K562 (cell line): Measurements from ENCODE around the gene PUM2. TPM values are rescaled to one million over a fixed set of nuclear protein-coding genes. Genes with fewer than 3 reads are reported as not detected.
A peak's percentile ranks its signal among the peaks of the same experiment; 100 is the strongest.

Source experiments
- ATAC-seq: fragments of 200-7000 bp; cut with Tn5 transposase; 3 replicates; pipeline ENCODE4 v1.9.1; 2020; ENCODE audit warnings: moderate library complexity
- BruUV-seq: library from RNA; stranded (reverse); fragments of 400-500 nt; replicated peaks from 2 replicates; lab custom pipeline; 2021; lab: Mats Ljungman, UMichigan
- CTCF ChIA-PET: fragments of 300-600 bp; formaldehyde crosslinking; extraction: SDS; loops from one replicate; lab custom pipeline; 2021; ENCODE audit warnings: low intra/inter-chr PET ratio; lab: Yijun Ruan, JAX
- POLR2A ChIA-PET: fragments of 300-600, 350-650 bp; sonication (Branson Sonifier 250); formaldehyde crosslinking; extraction: SDS; loops from one replicate; lab custom pipeline; 2021; ENCODE audit warnings: antibody characterized with exemption, inconsistent platforms; lab: Yijun Ruan, JAX
- DNase-seq, 4 experiments: peaks; one replicate each; pipeline versions ENCODE4 v3.0.0 to v3.0.0-alpha.2; 2011 to 2018; ENCODE audit warnings: low spot score in 3 of 4, mixed read lengths in 3 of 4; ENCODE audit errors: extremely low read depth in 1 of 4
- FAIRE-seq: peaks from 2 replicates; lab custom pipeline; 2011; peaks lifted over from hg19 to GRCh38; lab: Jason Lieb, UNC
- H2AFZ ChIP-seq: 2 replicates; pipeline ENCODE4 v1.6.0; 2011; ENCODE audit warnings: low read depth, low read length, control low read depth, inconsistent platforms
- H3K27ac ChIP-seq: fragments of 200-600 bp; 3 replicates; pipeline ENCODE4 v1.8.0; 2011; ENCODE audit warnings: low read depth, mild to moderate bottlenecking, control low read depth, inconsistent platforms, low read length, moderate library complexity, mixed read lengths; ENCODE audit errors: extremely low read depth
- H3K27me3 ChIP-seq, 2 experiments: fragments of 300-600 bp in 1 of 2; 2 replicates in 1 of 2; 3 replicates in 1 of 2; pipeline versions ENCODE4 v1.6.0 to v1.8.0; 2011; ENCODE audit warnings: inconsistent platforms in 2 of 2, low read length in 2 of 2, mild to moderate bottlenecking in 1 of 2, mixed read lengths in 1 of 2, moderate library complexity in 1 of 2; ENCODE audit not compliant: control insufficient read depth in 2 of 2, insufficient read depth in 2 of 2
- H3K36me3 ChIP-seq: fragments of 300-600 bp; 3 replicates; pipeline ENCODE4 v1.8.0; 2011; ENCODE audit warnings: mild to moderate bottlenecking, low read length, inconsistent platforms; ENCODE audit not compliant: control insufficient read depth, insufficient read depth
- H3K4me1 ChIP-seq, 2 experiments: fragments of 200-600 bp in 1 of 2; replicated peaks in 1 of 2; 2 replicates in 1 of 2; 3 replicates in 1 of 2; pipeline versions ENCODE4 v1.5.1 to v1.8.0; 2011; ENCODE audit warnings: inconsistent platforms in 2 of 2, low read length in 2 of 2, mild to moderate bottlenecking in 1 of 2, mixed read lengths in 1 of 2, moderate library complexity in 1 of 2; ENCODE audit not compliant: control insufficient read depth in 2 of 2, insufficient read depth in 2 of 2
- H3K4me2 ChIP-seq: 2 replicates; pipeline ENCODE4 v1.6.1; 2011; ENCODE audit warnings: low read length, control low read depth, inconsistent platforms, mixed read lengths; ENCODE audit not compliant: insufficient read depth
- H3K4me3 ChIP-seq: fragments of 200-600 bp; sonication (generic), shearing (Covaris generic); 2 replicates; pipeline ENCODE4 v1.5.1; 2016; ENCODE audit warnings: control low read depth, inconsistent platforms
- H3K79me2 ChIP-seq: fragments of 200-600 bp; 3 replicates; pipeline ENCODE4 v1.8.0; 2011; ENCODE audit warnings: low read length, inconsistent platforms; ENCODE audit not compliant: control insufficient read depth, insufficient read depth
- H3K9ac ChIP-seq, 2 experiments: 2 replicates each; pipeline versions ENCODE4 v1.6.0 to v1.6.1; 2011; ENCODE audit warnings: low read depth in 2 of 2, low read length in 2 of 2, control low read depth in 1 of 2, inconsistent platforms in 1 of 2, mild to moderate bottlenecking in 1 of 2, mixed read lengths in 1 of 2; ENCODE audit not compliant: insufficient read depth in 1 of 2
- H3K9me1 ChIP-seq: one replicate; pipeline ENCODE4 v1.6.0; 2011; ENCODE audit warnings: inconsistent platforms, mild to moderate bottlenecking, low read length, moderate library complexity; ENCODE audit not compliant: control insufficient read depth, insufficient read depth
- H3K9me3 ChIP-seq: replicated peaks from 2 replicates; pipeline ENCODE4 v1.5.1; 2011; ENCODE audit warnings: low read depth, low read length, inconsistent platforms; ENCODE audit not compliant: control insufficient read depth, insufficient read depth
- H4K20me1 ChIP-seq: replicated peaks from 2 replicates; pipeline ENCODE4 v1.6.1; 2011; ENCODE audit warnings: low read length, inconsistent platforms, mixed read lengths; ENCODE audit not compliant: control insufficient read depth, insufficient read depth
- ELF1 ChIP-seq: fragments of 200-800 bp; sonication (Bioruptor generic); IDR thresholded peaks from 2 replicates; pipeline ENCODE4 v1.6.1; 2016; ENCODE audit warnings: missing genetic modification characterization, missing compliant biosample characterization
- ETV6 ChIP-seq, 3 experiments: fragments of 150-350 bp in 1 of 3; sonication (generic) in 1 of 3; formaldehyde crosslinking in 1 of 3; IDR thresholded peaks; 2 replicates each; pipeline versions ENCODE4 v1.6.1 to v1.8.0; 2014 to 2022; ENCODE audit warnings: borderline replicate concordance in 2 of 3, low read depth in 2 of 3, antibody characterized with exemption in 1 of 3, low read length in 1 of 3, mild to moderate bottlenecking in 1 of 3, missing genetic modification reagents in 1 of 3
- HDAC3 ChIP-seq: fragments of 450-650 bp; IDR thresholded peaks from 2 replicates; pipeline ENCODE4 v1.6.1; 2018; ENCODE audit warnings: borderline replicate concordance, mild to moderate bottlenecking, moderate library complexity; ENCODE audit not compliant: partially characterized antibody
- HDGF ChIP-seq: fragments of 450-650 bp; IDR thresholded peaks from 2 replicates; pipeline ENCODE4 v1.6.1; 2016
- MEF2A ChIP-seq: IDR thresholded peaks from 2 replicates; pipeline ENCODE4 v1.6.1; 2011; ENCODE audit warnings: low read depth, mild to moderate bottlenecking, low read length, moderate library complexity; ENCODE audit not compliant: control insufficient read depth
- NCOA2 ChIP-seq, 2 experiments: fragments of 450-650 bp; IDR thresholded peaks; 2 replicates each; pipeline ENCODE4 v1.6.1; 2018; ENCODE audit warnings: mild to moderate bottlenecking in 2 of 2, moderate library complexity in 1 of 2; ENCODE audit not compliant: partially characterized antibody in 2 of 2
- NFIC ChIP-seq: fragments of 450-650 bp; IDR thresholded peaks from 2 replicates; pipeline ENCODE4 v1.6.1; 2017; ENCODE audit warnings: mild to moderate bottlenecking, inconsistent platforms
- RAD21 ChIP-seq, 2 experiments: fragments of 250-450 bp in 1 of 2; fragments of 450-650 bp in 1 of 2; sonication (Bioruptor Pico) in 1 of 2; formaldehyde crosslinking in 1 of 2; IDR thresholded peaks in 1 of 2; conservative IDR thresholded peaks in 1 of 2; 2 replicates each; pipeline versions ENCODE4 v1.4.0 to v1.8.0; 2020 to 2022; ENCODE audit warnings: mild to moderate bottlenecking in 2 of 2, moderate library complexity in 1 of 2
- RB1 ChIP-seq: fragments of 450-650 bp; IDR thresholded peaks from 2 replicates; pipeline ENCODE4 v1.6.1; 2017; ENCODE audit warnings: low read depth, mild to moderate bottlenecking
- SMAD3 ChIP-seq: fragments of 450-650 bp; formaldehyde crosslinking; conservative IDR thresholded peaks from 2 replicates; pipeline ENCODE4 v1.4.0; 2020; ENCODE audit warnings: mild to moderate bottlenecking
- TAL1 ChIP-seq: fragments of 450-650 bp; IDR thresholded peaks from 2 replicates; pipeline ENCODE4 v1.6.1; 2016; ENCODE audit warnings: mild to moderate bottlenecking
- ZFP36 ChIP-seq: fragments of 150-350 bp; IDR thresholded peaks from 2 replicates; pipeline ENCODE4 v1.6.1; 2018; ENCODE audit warnings: low read length, low read depth; ENCODE audit not compliant: partially characterized antibody
- ZFX ChIP-seq: sonication (generic); formaldehyde crosslinking; IDR thresholded peaks from 2 replicates; pipeline ENCODE4 v1.8.0; 2022; ENCODE audit warnings: mild to moderate bottlenecking, missing genetic modification reagents, moderate library complexity
- ZNF277 ChIP-seq: fragments of 250-450 bp; sonication (Bioruptor Pico); IDR thresholded peaks from 2 replicates; pipeline ENCODE4 v1.8.0; 2022; ENCODE audit warnings: inconsistent platforms, mild to moderate bottlenecking, moderate library complexity, borderline replicate concordance
- WGBS: fragments of 100-300 bp; shearing (Covaris generic); methylation state at CpG from one replicate; pipeline ENCODE4 v1.1.6; 2016; ENCODE audit warnings: low coverage, mixed read lengths; ENCODE audit not compliant: insufficient coverage; ENCODE audit errors: missing lambda C conversion rate; 5-methylcytosine and 5-hydroxymethylcytosine counted together
- in situ Hi-C: fragments of 300-500 bp; cut with MboI; formaldehyde crosslinking; loops from 4 replicates; pipeline ENCODE4 v1.15.0; 2018; ENCODE audit warnings: inconsistent platforms, mixed read lengths
- intact Hi-C: fragments of 100-400 bp; cut with micrococcal nuclease; formaldehyde crosslinking; loops from 2 replicates; pipeline ENCODE4 v1.14.2; 2022
- polyA plus RNA-seq, 8 experiments: library from polyadenylated mRNA; depleted of rRNA in 4 of 8; stranded (reverse) in 5 of 8; unstranded in 3 of 8; fragments of >200 nt; fragmentation: Nextera tagmentation in 2 of 8; fragmentation: Illumina TruSeq in 1 of 8; extraction: Ambion mirVana in 2 of 8; extraction: Trizol in 1 of 8; gene quantifications; 2 replicates each; pipeline versions ENCODE4 v1.2.1 to v1.2.3, GENCODE V29; 2011 to 2014; ENCODE audit warnings: inconsistent platforms in 1 of 8, missing spikeins in 1 of 8
- total RNA-seq, 7 experiments: library from RNA; depleted of rRNA in 6 of 7; stranded (reverse); fragments of >200 nt in 6 of 7; fragmentation: Illumina TruSeq in 2 of 7; extraction: Trizol in 2 of 7; gene quantifications; 2 replicates each; pipeline versions ENCODE4 v1.2.1 to v1.2.3, GENCODE V29; 2011 to 2021; ENCODE audit warnings: low replicate concordance in 1 of 7

The PUM2 gene
- total and polyA plus RNA-seq, 9 of the 15 experiments (the other 6 are each of a cell fraction or from before 2014, with no cell fraction given), result 13.4 to 61.9 (median 28.3) TPM

DNA sequence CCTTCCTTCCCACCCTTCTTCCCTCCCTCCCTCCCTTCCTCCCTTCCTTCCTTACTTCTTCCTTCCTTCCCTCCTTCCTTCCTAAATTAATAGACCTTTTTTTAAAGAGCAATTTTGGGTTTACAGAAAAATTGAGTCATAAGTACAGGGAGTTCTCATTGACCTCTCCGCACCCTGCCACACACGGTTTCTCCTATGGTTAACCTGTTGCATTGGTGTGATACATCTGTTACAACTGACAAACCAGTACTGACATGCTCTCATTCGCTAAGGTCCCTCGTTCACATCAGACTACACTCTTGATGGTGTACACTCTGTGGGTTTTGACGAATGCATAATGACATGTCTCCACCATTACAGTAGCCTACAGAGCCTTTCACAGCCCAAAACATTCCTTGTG, 114.1 kb downstream of the PUM2 start (continued):
- TF ChIP-seq ZNF277 (CRISPR knock-in tag) (no peak), SMAD3 (CRISPR knock-in tag) (no peak), TAL1 (no peak), MEF2A (no peak), ZFX (no peak)
- TF ChIP-seq, all 486 proteins: peak for 0

DNA sequence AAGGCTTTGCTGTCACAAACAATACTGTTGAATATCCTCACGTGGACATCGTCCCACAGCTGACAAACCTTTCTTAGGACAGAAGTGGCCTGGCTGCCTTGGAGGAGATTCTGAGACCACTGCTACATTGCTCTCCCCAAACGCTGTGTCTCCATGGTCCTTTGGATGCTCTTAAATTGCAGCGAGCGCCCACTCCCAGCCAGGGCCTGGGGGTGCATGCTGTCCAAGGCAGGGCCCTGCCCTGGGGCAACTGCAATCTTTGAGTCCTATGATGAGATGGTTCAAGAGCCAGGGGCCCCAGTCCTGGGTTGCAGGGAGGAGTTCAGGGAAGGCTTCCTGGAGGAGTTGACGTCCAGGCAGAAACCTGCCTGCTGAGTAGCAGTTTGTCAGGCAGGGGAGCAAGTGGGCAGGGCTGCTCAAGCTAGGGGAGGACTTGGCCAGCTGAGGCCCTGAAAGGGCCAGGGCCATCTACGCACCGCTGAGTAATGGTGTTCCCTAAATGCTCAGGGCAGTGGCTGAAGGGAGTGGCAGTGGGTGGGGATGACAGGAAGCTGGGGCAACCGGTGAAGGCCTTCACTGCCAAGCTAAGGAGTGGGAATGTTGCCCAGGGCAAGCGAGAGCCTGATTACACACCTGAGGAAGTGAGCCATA, 114.9 kb downstream of the PUM2 start:
- H3K36me3 ChIP-seq, result no peaks in the 10 kb centered on the region
- ChIA-PET CTCF (no interaction called here), POLR2A (interaction anchor here (0.7 kb wide), 1 partner anchor 10 kb away, joined by 3 read pairs; no protein-coding TSS in a partner anchor)
- ATAC-seq, result peak; percentile 20; the same call in 1 of the 3 replicates
- no peak for FAIRE-seq
- H3K27ac ChIP-seq, result no peak overlapping the region
- 0 out of 4 replicates have a peak overlapping the region, but pooled peaks of 1 of the 2 experiments have one; percentile 23 for H3K9ac ChIP-seq
- no peak overlapping the region for H3K4me2 ChIP-seq
- H3K4me3 ChIP-seq, result no peak overlapping the region
- no peak overlapping the region for H2AFZ ChIP-seq
- in situ Hi-C loops, result no loop called here
- H3K79me2 ChIP-seq, result no peaks in the 10 kb centered on the region
- H3K9me3 ChIP-seq, result no peaks in the 10 kb centered on the region
- H4K20me1 ChIP-seq, result no peaks in the 10 kb centered on the region
- H3K4me1 ChIP-seq, result no peaks in the 10 kb centered on the region; a peak in 1 of 5 replicates
- DNase-seq, result no peak
- BruUV-seq, result no TSS peak
- peaks cover 8 to 22% of the 10 kb centered on the region in 2 experiments; a peak in 4 of 5 replicates for H3K27me3 ChIP-seq
- intact Hi-C loops, result no loop called here
- no peaks in the 10 kb centered on the region for H3K9me1 ChIP-seq
- TF ChIP-seq NCOA2 (IDR thresholded peaks at IDR 0.05; ENCODE audit: partially characterized antibody in 2 of 2), result no peak
- TF ChIP-seq HDAC3, result no peak
- TF ChIP-seq RB1, result no peak
- no peak for TF ChIP-seq NFIC
- TF ChIP-seq ELF1, result no peak
- TF ChIP-seq HDGF, result no peak
- no peak for TF ChIP-seq ETV6 (IDR thresholded peaks at IDR 0.05; ENCODE audit: borderline replicate concordance in 1 of 2, low read depth in 2 of 2, low read length in 1 of 2)
- no peak for TF ChIP-seq ETV6 (CRISPR knock-in tag; IDR thresholded peaks at IDR 0.05; ENCODE audit: borderline replicate concordance)
- TF ChIP-seq ZFP36, result peak; percentile 81
- no peak for TF ChIP-seq RAD21 (CRISPR knock-in tag; conservative IDR thresholded peaks at IDR 0.05 in 1 of 2, IDR thresholded peaks at IDR 0.05 in 1 of 2)
- 12% methylated on average over 8 of the region's 10 CpGs for WGBS
